Fibroblast of mammary gland (primary cell): ENCODE results near the gene ERICH2.

Experiments used
- DNase-seq: peaks from one replicate; pipeline ENCODE4 v3.0.0-alpha.2; 2010; ENCODE audit warnings: low read depth
- H3K4me3 ChIP-seq: 2 replicates; pipeline ENCODE4 v1.5.1; 2011; ENCODE audit warnings: low read depth, mild to moderate bottlenecking, low read length, moderate library complexity; ENCODE audit not compliant: control insufficient read depth
- CTCF ChIP-seq: conservative IDR thresholded peaks from 2 replicates; pipeline ENCODE4 v1.5.1; 2011; ENCODE audit warnings: low read depth, low read length, inconsistent platforms; ENCODE audit not compliant: control insufficient read depth, insufficient read depth

Gene ERICH2

GRCh38 chr2:170824526-170825015, 54.4 kb downstream of the ERICH2 start:
- no peak for DNase-seq
- H3K4me3 ChIP-seq = no peak overlapping the region
- no peak for TF ChIP-seq CTCF

GRCh38 chr2:170827841-170828532, 57.8 kb downstream of the ERICH2 start:
- no peak for DNase-seq
- no peak for TF ChIP-seq CTCF
- H3K4me3 ChIP-seq = no peak overlapping the region

- TF ChIP-seq CTCF = no peak
- no peak overlapping the region for H3K4me3 ChIP-seq
- DNase-seq = no peak
Measured at GRCh38 chr2:170828533-170828916, 58.3 kb downstream of the ERICH2 start.

DNA sequence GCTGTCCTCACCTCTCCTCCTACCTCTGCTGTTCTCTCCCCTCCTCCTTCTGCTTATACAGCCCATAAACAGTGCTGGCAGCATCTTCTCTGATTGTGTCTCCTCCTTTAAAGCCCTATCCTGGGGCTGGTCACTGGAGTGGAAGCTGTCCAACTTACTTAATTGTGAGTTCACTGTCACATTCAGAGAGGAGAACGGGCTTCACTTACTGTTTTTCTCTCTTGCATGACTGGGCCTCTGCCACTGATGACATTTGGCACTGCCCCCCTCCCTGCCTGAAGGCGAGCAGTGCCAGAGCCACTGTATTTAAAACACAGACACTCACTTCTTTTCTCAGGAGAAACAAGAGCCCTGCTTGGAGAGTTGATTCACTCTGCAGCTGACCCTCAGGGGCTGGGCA, 58.9 kb downstream of the ERICH2 start:
- no peak overlapping the region for H3K4me3 ChIP-seq
- no peak for TF ChIP-seq CTCF
- no peak for DNase-seq

GRCh38 chr2:170830166-170830565, 60.0 kb downstream of the ERICH2 start:
- no peak for DNase-seq
- no peak for TF ChIP-seq CTCF
- H3K4me3 ChIP-seq = no peak overlapping the region

DNA sequence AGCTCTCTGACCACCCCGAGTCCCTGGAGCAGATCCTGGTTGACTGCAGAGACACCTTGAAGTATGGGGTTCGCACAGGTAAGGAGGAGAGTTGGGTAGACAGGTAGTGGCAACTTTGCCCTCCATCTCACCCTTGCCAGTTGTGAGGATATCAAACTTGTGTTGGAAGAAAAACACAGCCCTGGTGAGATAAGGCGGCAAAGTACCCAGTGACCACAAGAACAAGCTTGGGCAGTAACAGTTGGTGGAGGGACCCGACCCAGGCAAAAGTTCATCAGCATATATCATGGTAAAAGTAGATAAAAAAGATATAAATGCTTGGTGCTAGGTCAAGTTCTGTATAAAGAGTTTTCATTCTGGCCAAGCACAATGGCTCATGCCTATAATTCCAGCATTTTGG, 60.9 kb downstream of the ERICH2 start:
- H3K4me3 ChIP-seq = no peak overlapping the region
- DNase-seq = no peak
- TF ChIP-seq CTCF = no peak
